ENCODE results near the gene ABI3BP.
"Not testable (repeated sequence)": the region's sequence is repeated elsewhere in the genome, so short reads cannot be mapped to it uniquely, and the experiment has no call there.

Gene ABI3BP

GRCh38 chr3:100963041-100963440, 30.2 kb downstream of the ABI3BP start:
- no peak for TF ChIP-seq ZFX (IDR thresholded peaks at IDR 0.05)
- no peak for TF ChIP-seq CTCF (conservative IDR thresholded peaks at IDR 0.05)
- no peak overlapping the region for H3K27ac ChIP-seq

DNA sequence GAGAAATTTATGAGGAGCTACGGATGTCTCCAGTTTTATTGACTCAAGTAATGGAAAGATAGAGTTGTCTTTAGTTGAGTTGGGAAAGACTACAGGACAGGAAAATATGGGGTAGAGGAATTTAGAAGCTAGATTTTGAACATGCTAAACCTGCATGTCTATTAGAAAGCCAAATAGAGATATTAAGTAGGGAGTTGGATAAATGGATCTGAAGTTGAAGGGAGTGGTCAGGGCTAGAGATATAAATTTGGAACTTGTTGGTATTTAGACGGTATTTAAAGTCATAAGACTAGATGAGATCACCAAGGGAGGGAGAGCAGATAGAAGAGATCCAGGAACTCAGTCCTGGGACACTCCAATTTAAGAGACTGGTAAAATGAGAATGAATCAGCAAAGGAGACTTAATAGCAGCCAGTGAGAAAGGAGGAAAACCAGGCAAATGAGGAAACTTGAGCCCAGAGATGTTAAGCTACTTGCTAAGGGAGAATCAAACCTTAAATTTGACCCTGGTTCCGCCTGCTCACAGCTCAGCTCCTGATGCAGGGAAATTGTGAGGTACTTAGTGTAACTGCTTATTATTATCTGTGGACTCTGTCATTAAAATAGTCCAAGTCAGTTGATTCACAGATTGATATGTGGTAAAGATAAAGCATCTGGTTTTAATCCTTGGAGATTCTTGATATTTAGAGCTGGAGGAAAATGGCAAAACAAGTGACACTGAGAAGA, 35.8 kb downstream of the ABI3BP start:
- H3K27ac ChIP-seq, result no peak overlapping the region

DNA sequence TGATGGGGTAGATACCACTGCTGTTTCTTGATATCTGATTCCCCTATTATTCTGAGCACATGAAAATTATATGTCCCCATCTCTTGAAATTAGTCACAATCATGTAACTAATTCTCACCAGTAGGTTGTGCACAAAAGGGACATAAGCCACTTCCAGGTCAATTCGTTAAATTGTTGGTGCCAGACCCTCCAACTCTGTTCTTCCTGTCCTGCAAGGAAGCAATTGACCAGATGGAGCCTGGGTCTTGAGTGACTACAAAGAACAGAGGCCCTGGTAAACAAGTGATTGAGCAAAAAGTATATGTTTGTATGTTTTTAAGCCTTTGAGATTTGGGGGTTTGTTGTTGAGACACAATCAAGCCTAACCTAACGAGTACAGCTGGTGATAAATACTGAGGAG, 36.9 kb downstream of the ABI3BP start:
- TF ChIP-seq CTCF (conservative IDR thresholded peaks at IDR 0.05) (no peak), ZFX (IDR thresholded peaks at IDR 0.05) (no peak)
- H3K27ac ChIP-seq, result no peak overlapping the region

More for the DNA sequence above, 35.8 kb downstream of the ABI3BP start:
- TF ChIP-seq ZFX (IDR thresholded peaks at IDR 0.05) (no peak), CTCF (conservative IDR thresholded peaks at IDR 0.05) (no peak)

- TF ChIP-seq CTCF (conservative IDR thresholded peaks at IDR 0.05) (no peak), ZFX (IDR thresholded peaks at IDR 0.05) (no peak)
- H3K27ac ChIP-seq, result no peak overlapping the region
These were observed 38.2 kb downstream of the ABI3BP start for GRCh38 chr3:100954990-100955389.

DNA sequence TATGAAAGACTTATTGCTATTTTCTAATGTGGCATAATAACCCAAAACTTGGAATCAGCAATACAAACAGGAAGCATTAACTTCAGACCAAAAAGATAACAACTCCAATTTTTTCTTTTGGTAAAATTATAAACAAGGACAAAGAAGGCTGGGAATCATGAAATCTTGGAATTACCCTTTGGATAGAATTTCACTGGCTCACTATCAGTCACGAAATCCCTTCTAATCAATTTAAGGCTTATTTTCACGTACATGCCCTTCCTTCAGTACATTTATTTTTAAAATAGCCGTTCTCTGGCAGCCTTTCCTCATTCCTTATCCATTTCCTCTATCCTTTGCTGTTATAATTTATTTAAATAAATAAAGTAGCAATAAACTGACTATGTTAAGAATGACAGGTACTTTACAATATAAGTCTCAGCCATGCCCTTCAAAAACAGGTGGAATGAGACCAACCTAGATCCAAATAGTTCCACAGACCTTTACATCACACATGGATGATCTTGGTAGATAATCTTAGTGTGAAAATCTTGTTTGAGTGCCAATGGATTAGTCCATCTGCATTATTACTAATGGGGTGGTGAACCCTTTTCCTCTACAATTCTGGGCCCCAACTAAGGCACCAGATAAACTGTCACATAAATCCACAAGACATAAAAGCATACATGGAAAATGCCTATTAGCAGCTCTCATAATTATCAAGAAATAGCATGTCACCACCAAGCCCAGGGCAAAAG, 38.9 kb downstream of the ABI3BP start:
- no peak for TF ChIP-seq CTCF (conservative IDR thresholded peaks at IDR 0.05)
- TF ChIP-seq ZFX (IDR thresholded peaks at IDR 0.05), result no peak
- H3K27ac ChIP-seq, result no peak overlapping the region

DNA sequence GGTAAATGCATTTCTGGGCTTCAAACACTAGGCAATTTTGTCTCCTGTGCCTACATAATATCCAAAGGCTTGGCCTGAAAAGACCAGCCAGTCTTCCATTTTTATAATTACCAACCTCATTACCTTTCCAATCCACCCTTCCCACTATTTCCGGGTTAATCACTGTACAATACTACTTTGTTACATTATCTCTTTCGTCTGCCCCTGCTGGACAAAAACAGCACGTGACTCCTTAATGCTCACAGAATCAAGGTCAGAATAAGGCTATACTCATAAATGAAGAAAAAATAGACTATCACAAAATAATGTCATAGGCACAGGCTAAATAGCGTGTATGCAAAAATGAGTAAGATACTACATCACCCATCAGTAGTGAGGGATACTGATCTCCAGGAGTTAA, 40.1 kb downstream of the ABI3BP start:
- TF ChIP-seq ZFX (IDR thresholded peaks at IDR 0.05) (no peak), CTCF (conservative IDR thresholded peaks at IDR 0.05) (no peak; the same call in 1 of the 2 replicates)
- H3K27ac ChIP-seq, result no peak overlapping the region

DNA sequence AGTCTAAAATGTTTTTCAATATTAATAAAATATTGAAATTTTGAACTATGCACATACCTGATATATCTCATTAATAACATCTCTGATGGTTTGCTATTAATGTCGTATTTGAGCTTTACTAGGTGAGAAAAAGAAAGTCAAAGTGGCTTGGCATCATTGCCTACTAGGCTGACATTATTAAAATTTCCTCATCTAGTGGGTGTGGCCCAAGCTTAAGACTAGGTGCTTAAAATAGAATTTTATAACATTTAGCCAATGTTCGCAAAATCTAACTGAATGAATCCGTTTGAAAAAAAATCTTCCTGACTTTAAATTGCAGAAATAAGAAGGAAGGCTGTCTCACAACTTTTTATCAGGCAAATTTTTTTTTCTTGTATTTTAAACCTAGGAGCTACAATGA, 46.1 kb downstream of the ABI3BP start:
- H3K27ac ChIP-seq, result no peak overlapping the region
- TF ChIP-seq ZFX (IDR thresholded peaks at IDR 0.05), result no peak

GRCh38 chr3:100946096-100946495, 47.1 kb downstream of the ABI3BP start:
- H3K27ac ChIP-seq, result not testable (repeated sequence)
